NCI-H526 (cell line): ENCODE measurements around the gene LRRC1.
A peak's percentile ranks its signal among the peaks of the same experiment; 100 is the strongest.

Experiments used
- DNase-seq, 2 experiments: peaks; one replicate each; lab custom pipeline; 2025; lab: John Stamatoyannopoulos, UW

LRRC1 gene

DNA sequence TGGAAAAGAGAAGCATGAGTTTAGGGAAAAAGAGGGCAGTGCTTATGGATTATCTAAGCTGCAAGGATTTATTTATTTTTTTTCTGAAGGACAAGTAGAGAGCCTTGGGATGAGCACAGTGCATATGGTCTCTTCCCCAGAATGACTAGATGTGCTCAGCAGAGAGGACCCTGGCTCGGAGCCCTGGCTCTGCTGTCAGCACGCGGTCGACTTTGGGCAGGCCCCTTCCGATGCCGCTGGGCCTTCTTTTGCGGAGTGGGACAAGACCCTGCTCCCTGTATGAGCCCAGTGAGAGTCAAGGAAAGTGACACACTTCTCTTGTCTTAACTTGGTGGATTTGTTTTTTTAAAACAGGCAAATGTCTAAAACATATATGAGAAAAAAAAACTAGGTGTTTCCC lies 51.4 kb downstream of the LRRC1 start:
- DNase-seq, result no peak

DNA sequence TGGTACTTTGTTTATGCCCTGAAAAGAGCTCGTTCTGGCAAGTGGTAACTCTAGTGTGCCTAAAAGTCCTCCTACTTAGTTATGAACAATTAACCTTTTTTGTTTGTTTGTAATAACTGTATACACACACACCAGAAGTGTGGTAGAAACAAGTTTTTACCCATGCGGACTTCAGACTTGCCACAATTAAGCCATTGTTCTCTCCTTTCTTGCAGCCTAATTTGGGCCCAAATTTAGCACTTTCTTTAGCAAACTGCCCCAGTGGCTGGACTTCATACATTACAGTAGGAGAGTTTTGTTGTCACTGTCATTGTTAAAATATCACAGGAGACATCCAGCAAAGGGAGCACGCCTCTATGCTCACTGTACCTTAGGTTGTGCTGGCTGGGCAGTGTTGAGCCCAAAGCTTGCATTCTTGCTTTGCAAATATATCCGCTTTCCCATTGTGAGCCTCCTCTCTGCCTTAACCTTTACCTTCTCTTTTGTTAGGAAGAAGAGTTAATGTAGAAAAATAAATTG lies 53.0 kb downstream of the LRRC1 start:
- DNase-seq, result no peak

DNA sequence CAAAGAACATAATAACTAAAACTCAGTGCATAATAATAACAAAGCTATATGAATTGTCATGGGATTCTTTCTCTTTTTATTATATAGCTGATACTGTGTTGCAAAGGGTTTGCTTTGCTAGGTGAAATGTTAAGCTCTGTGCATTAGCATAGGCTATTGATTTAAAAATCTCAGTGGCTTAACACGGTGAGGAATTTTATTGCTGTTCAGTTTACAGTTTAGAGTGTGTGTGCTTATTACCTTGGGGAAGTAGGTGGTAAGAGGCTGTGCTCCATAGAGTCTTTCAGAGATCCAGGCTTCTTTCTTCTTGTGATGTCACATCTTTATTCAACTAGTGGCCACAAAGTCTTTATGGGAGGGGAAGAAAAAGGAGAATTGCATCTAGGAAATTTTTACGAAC lies 55.7 kb downstream of the LRRC1 start:
- no peak for DNase-seq

DNA sequence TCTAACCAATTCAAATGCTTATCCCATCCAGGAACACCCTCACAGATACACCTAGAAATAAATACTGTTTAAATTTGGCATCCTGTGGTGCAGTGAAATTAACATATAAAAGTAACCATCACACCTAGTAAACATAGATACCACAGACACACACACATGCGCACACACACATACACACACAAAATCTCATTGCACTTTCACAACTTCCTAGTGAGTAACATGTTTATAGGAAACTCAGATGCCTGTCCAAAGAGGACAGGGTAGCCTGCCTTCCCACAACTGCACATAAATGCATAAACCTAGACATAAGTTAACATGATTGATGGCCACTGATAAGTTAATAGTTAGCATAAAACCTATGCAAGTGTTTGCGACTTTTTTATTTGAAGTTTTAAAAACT lies 56.8 kb downstream of the LRRC1 start:
- no peak for DNase-seq

DNA sequence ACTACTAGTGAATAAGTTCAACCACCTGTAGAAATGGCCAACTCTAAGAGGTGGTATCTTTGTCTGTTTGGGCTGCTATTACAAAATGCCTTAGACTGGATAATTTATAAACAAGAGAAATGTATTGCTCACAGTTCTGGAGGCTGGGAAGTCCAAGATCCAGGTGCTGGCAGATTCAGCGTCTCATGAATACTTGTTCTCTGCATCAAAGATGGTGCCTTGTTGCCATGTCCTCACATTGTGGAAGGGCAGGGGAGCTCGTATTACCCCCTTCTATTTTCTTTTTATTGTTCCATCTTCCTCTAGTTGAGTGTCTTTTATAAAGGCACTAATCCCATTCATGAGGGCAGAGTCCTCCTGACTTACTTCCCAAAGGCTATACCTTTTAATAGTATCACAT lies 58.0 kb downstream of the LRRC1 start:
- DNase-seq, result no peak

DNA sequence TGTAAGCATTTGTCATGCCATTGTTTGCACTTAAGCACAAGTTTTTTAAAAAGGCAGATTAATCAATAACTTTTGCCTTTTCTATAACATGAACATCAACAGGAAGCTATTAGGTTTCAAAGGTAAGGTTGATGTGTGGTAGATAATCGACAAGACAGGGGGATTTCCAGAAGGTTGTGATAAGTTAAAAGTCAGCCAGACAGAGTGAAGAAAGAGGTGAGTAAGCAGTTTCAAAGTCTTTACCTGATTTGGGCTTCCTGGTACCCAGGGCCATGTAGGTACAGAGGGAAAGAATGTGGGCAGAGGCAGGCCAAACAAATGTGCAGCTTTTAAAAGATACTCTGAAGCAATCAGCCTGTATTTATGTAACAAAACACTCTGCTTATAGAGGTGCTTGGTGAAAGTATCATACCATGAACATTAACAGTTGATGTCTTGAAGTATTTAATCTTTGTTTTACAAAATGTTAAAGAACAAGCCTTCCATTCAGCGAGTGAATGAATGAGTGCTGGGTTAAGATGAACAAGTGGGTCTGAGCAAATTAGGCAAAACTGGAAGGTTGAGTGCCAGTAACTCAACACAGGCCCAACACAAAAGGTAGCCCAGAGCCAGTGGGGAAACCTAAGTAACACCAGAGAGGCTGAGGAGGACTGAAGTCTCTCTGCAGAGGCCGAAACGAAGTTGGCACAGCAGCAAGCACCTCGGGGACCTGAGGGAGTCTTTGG lies 60.2 kb downstream of the LRRC1 start:
- DNase-seq, result no peak

DNA sequence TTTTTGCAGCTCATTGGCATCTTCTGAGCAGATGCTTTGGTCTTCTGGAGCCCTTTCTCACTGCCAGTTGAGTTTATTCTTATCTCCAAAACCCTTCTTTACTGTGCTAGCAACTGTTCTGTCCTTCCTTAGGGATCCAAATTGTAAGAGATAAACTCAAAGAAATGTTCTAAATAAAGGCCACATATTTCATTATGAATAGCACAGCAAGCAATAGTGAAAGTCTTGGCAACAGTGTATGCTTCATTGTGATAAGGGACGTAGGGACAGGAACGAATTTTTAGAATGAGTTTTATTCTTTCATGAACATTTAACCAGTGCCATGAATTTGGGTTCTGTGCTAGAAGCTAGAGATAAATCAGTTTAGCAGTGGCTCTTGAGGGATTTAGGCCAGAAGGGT lies 61.1 kb downstream of the LRRC1 start:
- DNase-seq, result no peak

DNA sequence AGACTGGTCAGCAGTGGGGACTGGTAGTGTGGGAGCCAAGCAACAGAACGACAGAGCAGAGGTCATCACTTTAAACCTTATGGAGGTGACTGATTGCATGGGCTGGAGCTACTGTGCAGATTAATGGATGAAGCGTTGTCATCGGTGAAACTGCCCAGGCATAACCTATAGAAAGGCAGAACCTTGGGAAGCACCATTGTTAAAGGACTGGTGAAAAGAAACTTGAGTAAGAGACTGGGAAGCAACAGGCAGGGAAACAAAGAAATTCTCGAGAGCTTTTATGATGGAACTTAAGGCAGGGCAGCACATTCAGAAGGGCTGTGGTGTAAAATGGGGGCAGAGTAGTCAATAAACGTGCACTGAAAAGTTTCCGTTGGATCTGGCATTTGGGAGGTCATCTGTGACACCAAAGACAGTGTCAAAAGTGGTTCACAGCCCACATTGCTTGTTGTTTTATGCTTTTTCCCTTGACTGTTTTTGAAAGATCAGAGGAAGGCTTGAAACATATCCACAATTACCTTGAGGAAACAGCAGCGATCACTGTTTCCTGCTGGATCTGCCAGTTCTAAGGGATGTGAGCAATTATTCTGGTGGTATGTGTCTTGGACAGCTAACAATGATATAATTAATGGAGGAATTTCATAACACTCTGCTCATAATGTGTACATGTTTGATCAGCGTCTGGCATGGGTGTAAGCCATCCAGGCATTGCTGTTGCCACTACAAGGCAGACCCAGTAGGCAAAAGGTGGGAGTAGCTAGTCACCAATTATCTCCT lies 62.7 kb downstream of the LRRC1 start:
- DNase-seq, result no peak

DNA sequence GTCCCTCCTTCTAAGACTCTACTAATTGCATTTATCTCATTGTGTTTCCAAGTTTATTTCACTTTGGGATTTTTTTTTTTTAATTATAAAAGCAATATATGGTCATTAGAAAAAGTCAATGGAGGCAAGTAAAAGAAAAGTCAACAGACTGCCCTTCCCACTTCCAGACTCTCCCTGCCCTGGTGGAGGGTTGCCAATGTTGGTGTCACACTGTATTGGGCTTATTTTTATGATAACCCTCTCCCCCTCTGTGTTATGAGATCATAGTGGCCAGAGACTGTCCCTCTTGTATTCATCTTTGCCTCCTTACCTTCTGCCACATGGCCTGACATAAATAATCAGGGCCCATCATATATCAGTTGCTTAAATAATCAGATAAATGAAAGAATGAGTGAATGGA lies 63.4 kb downstream of the LRRC1 start:
- DNase-seq, result no peak

DNA sequence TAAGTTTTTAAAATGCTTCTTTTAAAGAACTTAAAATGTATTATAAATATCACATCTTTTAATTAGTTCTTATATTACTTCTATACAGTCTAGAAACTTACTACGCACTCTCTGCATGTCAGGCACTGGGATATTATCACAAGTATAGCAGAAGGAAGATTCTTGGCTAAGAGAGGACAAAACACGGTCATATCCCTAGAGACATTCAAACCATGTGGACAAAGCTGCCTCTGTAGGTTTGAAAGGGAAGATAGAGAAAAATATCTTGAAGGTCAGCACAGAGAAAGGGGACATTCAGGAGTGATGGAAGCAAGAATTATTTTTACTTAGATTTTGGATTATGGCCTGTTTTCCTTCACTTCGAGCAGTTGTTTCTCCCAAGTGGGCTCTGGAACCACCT lies 64.1 kb downstream of the LRRC1 start:
- DNase-seq, result no peak

DNA sequence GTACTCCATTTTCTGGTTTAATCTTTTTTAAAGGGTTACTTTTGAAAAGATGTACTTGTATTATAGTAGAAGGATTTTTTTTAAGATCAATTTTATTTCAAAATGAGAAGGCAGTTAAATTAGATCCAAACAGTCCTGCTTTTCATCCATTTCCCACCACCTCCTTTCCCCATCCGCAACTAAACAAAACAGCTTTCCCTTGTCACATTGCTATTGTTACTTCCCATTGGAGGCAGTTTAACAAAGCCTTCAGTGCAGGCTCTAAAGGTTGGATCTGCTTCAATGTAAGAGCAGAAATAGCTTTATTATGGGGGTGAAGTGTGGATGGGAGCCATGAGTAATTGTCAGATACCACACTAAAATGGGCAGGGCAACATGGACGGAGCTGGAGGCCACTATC lies 65.7 kb downstream of the LRRC1 start:
- DNase-seq, result no peak

DNA sequence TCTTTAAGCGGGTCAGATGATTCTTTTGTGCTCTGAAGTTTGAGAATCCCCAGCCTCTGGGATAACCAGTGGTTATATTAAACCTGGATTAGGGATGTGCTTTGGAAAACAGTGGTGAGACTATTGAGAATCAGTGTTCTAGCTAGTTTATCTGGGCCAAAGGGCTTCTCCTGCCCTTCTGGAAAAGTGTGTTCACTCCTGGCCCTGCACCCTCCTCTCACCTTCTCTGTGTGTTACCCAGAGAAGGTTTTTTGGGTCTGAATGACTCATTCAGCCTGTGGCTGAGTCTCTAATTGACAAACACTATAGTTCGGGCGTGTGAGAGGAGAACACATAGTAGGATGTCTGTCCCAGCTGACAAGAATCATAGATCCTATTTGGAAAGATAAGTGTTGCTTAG lies 66.7 kb downstream of the LRRC1 start:
- no peak for DNase-seq

DNA sequence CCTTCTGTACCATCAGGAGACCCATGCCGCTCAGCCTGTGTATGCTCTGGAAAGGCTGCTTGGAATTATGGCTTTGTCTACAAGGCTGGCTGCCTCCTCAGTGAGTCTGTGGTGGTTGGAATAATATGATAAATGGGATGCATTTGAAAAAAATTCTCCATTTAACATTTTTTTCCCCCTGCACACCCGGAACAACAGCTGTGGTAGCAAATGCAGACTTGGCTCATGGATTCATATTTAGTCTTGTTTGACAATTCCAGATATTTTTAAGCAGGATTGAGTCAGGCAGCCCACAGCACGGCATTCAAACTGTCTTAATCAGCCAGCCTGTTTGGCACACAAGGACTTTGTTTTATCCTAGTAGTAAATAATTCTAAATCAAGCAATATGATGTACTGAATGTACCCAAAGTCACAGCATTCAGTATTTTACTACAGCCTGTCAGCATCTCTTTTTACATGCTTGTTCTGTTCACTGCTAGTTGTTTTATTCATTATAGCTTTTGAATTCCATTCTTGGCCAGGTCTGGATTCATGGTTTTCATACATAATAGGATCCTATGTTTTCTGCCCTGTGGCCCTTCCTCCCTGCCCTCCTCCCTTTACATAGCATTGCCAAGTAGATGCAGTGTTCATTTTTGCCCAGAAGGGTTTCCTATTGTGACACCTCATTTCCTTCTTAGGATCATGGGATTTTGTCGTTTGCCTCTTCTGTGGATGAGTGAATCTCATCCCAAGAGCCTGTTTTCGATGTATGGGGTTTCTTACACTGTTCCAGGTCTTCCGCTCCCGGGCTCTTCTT lies 68.1 kb downstream of the LRRC1 start:
- no peak for DNase-seq

DNA sequence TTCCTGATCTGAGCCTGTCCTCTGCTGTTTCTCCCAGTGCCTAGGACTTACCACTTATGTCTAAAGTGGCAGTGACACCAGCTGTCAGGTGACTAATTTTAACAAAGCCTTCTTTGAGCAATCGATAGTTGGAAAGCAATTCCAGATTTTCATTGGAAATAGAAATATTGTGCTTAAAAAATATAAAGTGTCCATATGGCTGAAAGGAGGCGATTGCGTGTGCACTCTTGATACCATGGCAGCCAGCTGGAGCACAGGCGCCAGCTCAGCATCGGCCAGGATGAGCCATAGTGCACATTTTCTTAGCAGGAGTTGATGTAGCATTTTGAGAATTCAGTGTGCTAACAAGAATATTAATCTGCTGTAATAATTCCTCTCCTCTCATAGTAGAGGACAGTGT lies 70.0 kb downstream of the LRRC1 start:
- DNase-seq, result no peak

DNA sequence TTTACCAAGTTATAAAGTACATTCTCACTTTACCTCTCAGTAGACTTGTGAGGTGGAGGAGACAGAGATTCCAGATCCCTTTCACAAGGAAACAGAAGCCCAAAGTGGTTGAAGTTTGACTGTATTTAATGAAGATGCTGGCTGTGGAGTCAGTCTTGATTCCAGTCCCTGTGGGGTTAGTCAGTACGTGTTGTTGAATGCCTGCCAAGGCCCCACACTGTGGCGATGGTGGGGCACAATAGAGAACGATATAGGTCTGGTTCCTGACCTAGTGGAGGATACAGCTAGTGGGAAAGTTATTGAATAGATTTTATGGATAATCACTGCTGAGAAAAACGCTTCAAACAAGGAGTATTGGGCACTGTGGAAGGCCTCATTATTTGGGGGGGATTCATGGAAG lies 71.4 kb downstream of the LRRC1 start:
- DNase-seq, result no peak

DNA sequence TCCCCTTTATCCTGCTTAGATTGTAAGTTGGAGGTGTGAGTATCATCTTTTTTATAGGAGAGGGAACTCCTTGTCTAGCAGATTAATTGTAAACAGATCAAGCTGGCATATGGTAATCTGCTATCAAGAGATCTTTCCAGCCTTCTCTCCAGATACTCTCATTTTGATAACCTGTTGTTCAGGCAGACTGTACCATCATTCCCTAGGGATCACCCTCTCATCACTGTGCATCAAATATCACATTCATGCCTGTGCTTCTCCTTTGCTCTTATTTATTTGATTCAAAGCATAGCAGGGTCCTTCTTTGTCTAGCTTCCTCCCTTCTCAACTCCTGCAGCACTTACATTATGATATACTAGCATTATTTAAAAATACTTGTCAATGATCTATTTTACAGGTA lies 73.8 kb downstream of the LRRC1 start:
- peak; percentile 23 to 57 for DNase-seq

DNA sequence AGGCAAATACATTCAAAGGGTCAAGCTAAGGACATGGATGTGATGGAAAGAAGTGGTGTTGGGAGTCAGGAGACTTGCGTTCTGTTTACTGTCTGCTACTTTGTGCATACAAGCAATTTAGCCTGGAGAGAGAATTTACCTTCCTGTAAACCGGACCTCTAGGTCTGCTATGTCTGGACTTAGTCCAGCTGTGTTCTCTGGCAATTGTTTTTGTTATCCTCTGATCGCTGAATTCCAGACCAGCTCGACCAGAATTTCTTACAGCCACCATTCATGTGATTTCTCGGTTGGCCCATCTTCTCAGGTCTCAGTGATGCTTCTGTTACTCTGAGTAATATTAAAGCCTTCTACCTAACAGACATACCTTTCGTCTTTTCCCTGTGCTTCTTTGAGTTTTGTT lies 75.2 kb downstream of the LRRC1 start:
- no peak for DNase-seq

DNA sequence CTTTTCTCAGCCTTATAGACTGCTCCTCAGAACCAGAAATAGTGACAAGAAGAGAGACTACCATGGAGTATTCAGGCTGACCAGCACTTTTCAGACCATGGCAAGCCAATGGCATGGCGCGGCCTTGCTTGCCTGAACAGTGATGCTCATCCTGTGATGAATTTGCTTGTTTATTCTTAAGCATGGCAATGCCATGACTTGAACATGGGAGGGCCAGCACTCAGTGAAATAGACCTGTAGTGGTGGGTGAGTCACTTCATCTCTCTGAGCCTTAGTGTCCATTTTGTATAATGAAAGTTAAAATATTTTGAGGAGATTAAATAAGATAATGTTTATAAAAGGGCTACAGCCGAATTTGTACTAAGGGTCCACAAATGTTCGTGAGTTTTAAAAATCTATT lies 79.1 kb downstream of the LRRC1 start:
- DNase-seq, result no peak

DNA sequence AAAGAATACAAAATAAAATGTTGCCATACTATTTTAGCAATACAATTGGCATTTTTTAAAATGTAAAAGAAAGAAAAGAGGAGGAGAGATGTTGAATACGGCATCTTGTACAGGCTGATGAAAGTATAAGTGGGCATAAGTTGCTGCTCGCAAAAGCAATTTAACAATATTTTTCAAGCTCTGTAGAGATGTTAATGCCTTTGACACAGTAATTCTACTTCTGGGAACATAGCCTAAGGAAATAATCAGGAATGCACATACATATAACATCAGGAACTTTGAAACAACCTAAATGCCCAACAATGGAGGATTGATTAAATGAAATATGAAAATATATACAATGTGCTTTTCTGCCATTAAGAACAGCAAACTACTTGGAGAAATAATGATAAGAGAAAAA lies 80.2 kb downstream of the LRRC1 start:
- no peak for DNase-seq

DNA sequence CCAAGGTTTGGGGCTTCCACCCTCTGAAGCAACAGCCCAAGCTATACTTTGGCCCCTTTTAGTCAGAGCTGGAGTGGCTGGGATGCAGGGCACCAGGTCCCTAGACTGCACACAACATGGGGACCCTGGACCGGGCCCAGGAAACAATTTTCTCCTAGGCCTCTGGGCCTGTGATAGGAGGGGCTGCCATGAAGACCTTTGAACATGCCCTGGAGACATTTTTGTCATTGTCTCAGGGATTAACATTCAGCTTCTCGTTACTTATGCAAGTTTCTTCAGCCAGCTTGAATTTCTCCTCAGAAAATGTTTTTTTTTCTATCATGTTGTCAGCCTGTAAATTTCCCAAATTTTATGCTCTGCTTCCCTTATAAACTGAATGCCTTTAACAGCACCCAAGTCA lies 82.3 kb downstream of the LRRC1 start:
- DNase-seq, result no peak

DNA sequence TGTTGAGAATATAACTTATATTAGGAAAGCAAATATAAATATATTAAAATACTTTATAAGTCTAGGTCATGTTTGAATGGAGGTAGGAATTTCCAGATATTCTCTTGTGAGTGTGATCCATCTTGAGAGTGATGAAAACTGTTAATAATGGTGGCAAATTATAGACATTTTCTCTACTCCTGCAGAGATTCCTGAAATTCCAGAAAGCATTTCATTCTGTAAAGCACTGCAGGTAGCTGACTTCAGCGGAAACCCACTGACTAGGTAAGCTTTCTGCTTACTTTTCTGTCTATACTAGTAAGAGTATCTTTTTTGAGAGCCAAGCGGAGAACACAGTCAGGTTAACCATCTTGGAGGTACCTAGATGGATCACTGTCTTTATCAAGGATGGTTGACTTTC lies 84.0 kb downstream of the LRRC1 start:
- DNase-seq, result no peak

DNA sequence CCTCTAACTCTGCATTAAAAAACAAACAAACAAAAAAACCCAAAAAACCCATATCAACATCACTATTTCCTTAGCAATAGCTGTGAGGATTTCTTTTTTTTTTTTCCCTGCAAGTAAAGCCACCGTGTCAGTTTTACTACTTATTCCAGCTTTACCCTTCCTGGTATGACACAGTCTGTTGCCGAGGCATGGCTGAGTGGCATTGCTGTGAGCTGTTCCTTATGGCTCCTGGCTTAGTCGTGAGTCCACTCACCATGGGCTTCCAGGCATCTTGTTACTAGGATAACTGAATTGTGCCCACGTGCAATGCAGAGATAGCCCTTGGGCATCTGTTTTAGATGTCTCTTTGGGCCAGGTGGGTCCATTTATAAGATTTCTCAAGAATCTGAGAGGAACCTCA lies 84.8 kb downstream of the LRRC1 start:
- DNase-seq, result no peak

DNA sequence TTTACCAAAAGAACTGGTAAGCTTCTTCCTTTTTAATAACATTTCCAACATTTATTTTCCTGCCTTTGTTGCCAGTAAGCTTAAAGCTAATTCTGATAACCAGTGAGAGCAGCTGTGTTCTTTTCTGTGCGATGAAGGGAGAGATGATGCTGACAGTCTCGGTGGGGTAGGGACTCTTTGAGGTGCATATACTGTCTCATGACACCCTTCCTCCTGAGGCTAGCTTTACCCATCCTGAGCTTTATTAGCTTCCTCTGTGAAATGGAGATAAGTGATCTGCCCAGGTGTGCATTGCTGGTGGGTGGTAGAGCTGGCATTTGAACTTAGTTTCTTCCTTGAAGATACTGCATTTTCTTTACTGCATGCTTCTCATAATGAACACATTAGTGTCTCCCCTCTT lies 92.5 kb downstream of the LRRC1 start:
- no peak for DNase-seq
